Measurements from ENCODE around the gene BCL7B. TPM values are rescaled to one million over a fixed set of nuclear protein-coding genes. Genes with fewer than 3 reads are reported as not detected.

Gene BCL7B
- total and polyA plus RNA-seq, 2 of the 13 experiments (the other 11 are each of a cell fraction or from before 2014, with no cell fraction given): 24.3 to 38.2 TPM

DNA sequence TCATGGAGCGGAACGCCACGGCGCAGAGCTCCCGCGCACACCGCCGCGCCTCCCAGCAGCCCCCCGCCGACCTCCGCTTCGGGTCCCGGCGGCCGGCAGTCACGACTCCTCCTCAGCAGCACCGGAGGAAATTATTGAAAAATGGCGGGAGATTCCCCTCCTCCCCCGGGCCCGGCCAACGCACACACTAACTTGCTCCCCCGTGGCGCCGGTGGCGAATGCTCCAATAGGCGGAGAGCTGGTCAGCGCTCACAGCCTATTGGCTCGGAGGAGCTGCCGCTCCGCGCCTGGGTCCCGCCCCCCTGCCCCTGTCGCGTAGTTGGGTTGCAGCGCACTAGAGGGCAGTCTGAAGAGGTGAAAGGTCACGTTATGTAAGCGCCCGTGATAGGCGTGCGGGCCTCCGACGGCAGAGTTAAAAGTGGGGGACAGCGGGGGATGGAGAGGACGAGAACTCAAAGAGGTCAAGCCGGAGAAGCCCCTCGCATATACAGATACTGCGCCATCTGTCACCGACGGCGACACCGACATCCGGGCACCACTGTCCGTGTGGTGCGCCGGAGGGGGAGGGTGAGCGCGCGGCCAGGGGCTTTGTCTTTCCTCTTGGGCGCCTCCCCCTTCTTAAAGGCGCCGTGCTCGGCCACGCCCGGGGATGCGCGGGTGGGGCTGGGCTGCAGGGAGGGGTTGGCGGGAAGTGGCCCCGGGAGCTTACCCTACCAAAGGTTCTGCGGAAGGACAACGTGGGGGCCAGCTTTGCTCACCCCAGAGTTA is 35.2 kb downstream of the BCL7B start, which contains the start of gene BAZ1B (continued):
- TF ChIP-seq ZNF770 (CRISPR knock-in tag; IDR thresholded peaks at IDR 0.05): no peak; the same call in 1 of the 2 replicates
- TF ChIP-seq ZNF414 (CRISPR knock-in tag; IDR thresholded peaks at IDR 0.05): peak; percentile 61; the same call in 1 of the 2 replicates
- peak; percentile 32 for TF ChIP-seq XRCC5 (optimal IDR thresholded peaks at IDR 0.05; ENCODE audit: low read length)
- TF ChIP-seq ZNF773 (CRISPR knock-in tag; IDR thresholded peaks at IDR 0.05; ENCODE audit: borderline replicate concordance): no peak
- no peak for TF ChIP-seq ZNF652 (CRISPR knock-in tag; IDR thresholded peaks at IDR 0.05; ENCODE audit: borderline replicate concordance, low read depth)
- no peak for TF ChIP-seq ZNF737 (CRISPR knock-in tag; IDR thresholded peaks at IDR 0.05; ENCODE audit: borderline replicate concordance)
- no peak for TF ChIP-seq ZNF256 (CRISPR knock-in tag; conservative IDR thresholded peaks at IDR 0.05)
- TF ChIP-seq MED8 (CRISPR knock-in tag; IDR thresholded peaks at IDR 0.05; ENCODE audit: insufficient replicate concordance): no peak
- no peak for TF ChIP-seq GFI1 (CRISPR knock-in tag; IDR thresholded peaks at IDR 0.05; ENCODE audit: borderline replicate concordance)
- no peak for TF ChIP-seq STAT5B (CRISPR knock-in tag; IDR thresholded peaks at IDR 0.05)
- no peak for TF ChIP-seq ZNF3 (CRISPR knock-in tag; IDR thresholded peaks at IDR 0.05)
- no peak for TF ChIP-seq ZNF512 (CRISPR knock-in tag; IDR thresholded peaks at IDR 0.05)
- peak; percentile 83 for TF ChIP-seq SIN3B (IDR thresholded peaks at IDR 0.05; ENCODE audit: low read length)
- 0 out of 2 replicates have a peak, but pooled peaks have one; percentile 51 for TF ChIP-seq HNRNPL (IDR thresholded peaks at IDR 0.05; ENCODE audit: low read depth, low read length)
- TF ChIP-seq KLF16 (CRISPR knock-in tag; IDR thresholded peaks at IDR 0.05): peak in 1 of 2 experiments; percentile 76; a peak in 2 of 4 replicates
- peak; percentile 83 for TF ChIP-seq KAT7 (CRISPR knock-in tag; IDR thresholded peaks at IDR 0.05; ENCODE audit: borderline replicate concordance)
- no peak; the same call in 1 of the 2 replicates for TF ChIP-seq ZNF333 (CRISPR knock-in tag; IDR thresholded peaks at IDR 0.05; ENCODE audit: borderline replicate concordance)
- TF ChIP-seq ZNF317 (CRISPR knock-in tag; IDR thresholded peaks at IDR 0.05): peak; percentile 60; the same call in 1 of the 2 replicates
- TF ChIP-seq HOXA5 (CRISPR knock-in tag; IDR thresholded peaks at IDR 0.05): peak; percentile 79
- TF ChIP-seq MIXL1 (CRISPR knock-in tag; IDR thresholded peaks at IDR 0.05): no peak
- TF ChIP-seq ZNF558 (CRISPR knock-in tag; IDR thresholded peaks at IDR 0.05; ENCODE audit: borderline replicate concordance): 0 out of 2 replicates have a peak, but pooled peaks have one; percentile 39
- 0 out of 2 replicates have a peak, but pooled peaks have one; percentile 14 for TF ChIP-seq ZNF678 (CRISPR knock-in tag; IDR thresholded peaks at IDR 0.05)
- peak; percentile 47; the same call in 1 of the 2 replicates for TF ChIP-seq ZNF670 (CRISPR knock-in tag; IDR thresholded peaks at IDR 0.05; ENCODE audit: borderline replicate concordance)
- no peak for TF ChIP-seq FOSL1 (CRISPR knock-in tag; IDR thresholded peaks at IDR 0.05; ENCODE audit: borderline replicate concordance)
- peak; percentile 87; the same call in 1 of the 2 replicates for TF ChIP-seq KLF12 (CRISPR knock-in tag; IDR thresholded peaks at IDR 0.05; ENCODE audit: borderline replicate concordance)
- no peak for TF ChIP-seq SYNCRIP (IDR thresholded peaks at IDR 0.05; ENCODE audit: insufficient read depth, low read depth, low read length)
- TF ChIP-seq ZNF598 (CRISPR knock-in tag; IDR thresholded peaks at IDR 0.05; ENCODE audit: borderline replicate concordance): peak; percentile 83; the same call in 1 of the 2 replicates
